Activated gamma-delta T cell treated with Interleukin-2 at 50 U/mL for 16 hours (primary cell): ENCODE measurements around the gene EIF2B5.
"Not testable (repeated sequence)": the region's sequence is repeated elsewhere in the genome, so short reads cannot be mapped to it uniquely, and the experiment has no call there.

Experiments
- DNase-seq: peaks from one replicate; pipeline ENCODE4 v3.0.0-alpha.2; 2020

EIF2B5 gene

GRCh38 chr3:184135149-184135910, at the start of gene EIF2B5:
Gene EIF2B5, plus strand, starts transcription at chr3:184135358. Its CDS starts 28 bp downstream, at chr3:184135386.
- peak; percentile 83 for DNase-seq

- DNase-seq = no peak
Measured at GRCh38 chr3:184085389-184085852, 49.7 kb upstream of the EIF2B5 start.

- DNase-seq = no peak
Measured at GRCh38 chr3:184092199-184092598, 43.0 kb upstream of the EIF2B5 start.

- DNase-seq = no peak
Measured at GRCh38 chr3:184096811-184097383, 38.3 kb upstream of the EIF2B5 start, which contains the start of gene HTR3E. Gene HTR3E, plus strand, starts transcription at chr3:184097064. Its CDS starts 466 bp downstream, at chr3:184097530.

GRCh38 chr3:184097556-184097955, 37.6 kb upstream of the EIF2B5 start:
- DNase-seq = no peak

- DNase-seq = no peak
Measured at GRCh38 chr3:184099806-184100686, 35.1 kb upstream of the EIF2B5 start.

GRCh38 chr3:184110316-184110725, 24.8 kb upstream of the EIF2B5 start:
- DNase-seq = no peak

DNA sequence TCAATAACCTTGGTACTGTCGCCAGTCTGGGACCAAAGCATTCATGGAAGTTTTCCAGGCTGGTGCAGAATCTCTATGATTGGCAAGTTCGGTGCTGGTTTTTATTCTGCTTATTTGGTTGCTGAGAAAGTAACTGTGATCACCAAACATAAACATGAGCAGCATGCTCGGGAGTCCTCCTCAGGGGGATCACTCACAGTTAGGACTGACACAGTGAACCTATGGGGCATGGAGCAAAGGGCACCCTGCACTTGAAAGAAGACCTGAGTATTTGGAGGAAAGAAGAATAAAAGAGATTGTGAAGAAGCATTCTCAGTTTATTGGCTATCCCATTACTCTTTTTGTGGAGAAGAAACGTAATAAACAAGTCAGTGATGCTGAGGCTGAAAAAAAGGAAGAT, 19.1 kb upstream of the EIF2B5 start:
- DNase-seq = no peak

DNA sequence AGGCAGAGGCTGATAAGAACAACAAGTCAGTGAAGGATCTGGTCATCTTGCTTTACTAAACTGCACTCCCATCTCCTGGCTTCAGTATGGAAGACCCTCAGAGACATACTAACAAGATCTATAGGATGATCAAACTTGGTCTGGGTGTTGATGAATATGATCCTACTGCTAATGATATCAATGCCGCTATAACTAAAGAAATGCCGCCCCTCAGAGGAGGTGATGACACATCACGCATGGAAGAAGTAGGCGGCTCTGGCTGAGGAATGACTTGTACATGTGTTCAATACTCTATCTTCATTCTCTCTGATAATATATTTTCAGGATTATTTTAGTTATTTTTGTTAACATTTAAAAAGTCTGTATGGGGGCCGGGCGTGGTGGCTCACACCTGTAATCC, 17.5 kb upstream of the EIF2B5 start:
- DNase-seq = no peak

DNA sequence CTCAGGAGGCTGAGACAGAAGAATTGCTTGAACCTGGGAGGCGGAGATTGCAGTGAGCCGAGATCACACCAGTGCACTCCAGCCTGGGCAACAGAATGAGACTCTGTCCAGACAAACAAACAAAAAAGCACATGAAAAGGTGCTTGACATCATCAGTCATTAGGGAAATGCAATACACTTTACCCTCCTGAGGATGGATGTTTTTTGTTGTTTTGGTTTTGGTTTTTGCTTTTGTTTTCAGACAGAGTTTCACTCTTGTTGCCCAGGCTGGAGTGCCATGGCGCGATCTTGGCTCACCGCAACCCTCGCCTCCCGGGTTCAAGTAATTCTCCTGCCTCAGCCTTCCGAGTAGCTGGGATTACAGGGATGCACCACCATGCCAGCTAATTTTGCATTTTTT, 14.1 kb upstream of the EIF2B5 start:
- DNase-seq = not testable (repeated sequence)

- DNase-seq = no peak
Measured at GRCh38 chr3:184126006-184126405, 9.2 kb upstream of the EIF2B5 start.

DNA sequence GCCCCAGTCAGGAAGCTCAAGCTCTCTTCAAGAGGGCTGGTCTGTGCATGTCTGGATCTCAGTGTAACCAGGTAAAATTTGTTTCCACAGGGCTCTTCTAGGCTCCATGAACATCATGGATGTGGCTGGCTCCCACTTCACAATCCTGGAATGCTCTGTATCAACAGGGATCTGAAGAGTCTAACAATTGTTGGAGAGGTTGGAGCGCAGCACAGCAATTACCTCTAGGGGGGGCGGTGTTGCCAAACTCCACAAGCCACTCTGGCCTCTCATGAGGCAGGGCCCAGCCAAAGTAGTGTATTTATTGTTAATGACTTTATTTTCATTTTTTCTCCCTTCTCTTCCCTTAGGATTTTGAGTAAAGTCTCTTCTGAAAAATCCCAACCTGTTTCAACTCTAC, 6.1 kb upstream of the EIF2B5 start:
- no peak for DNase-seq

DNA sequence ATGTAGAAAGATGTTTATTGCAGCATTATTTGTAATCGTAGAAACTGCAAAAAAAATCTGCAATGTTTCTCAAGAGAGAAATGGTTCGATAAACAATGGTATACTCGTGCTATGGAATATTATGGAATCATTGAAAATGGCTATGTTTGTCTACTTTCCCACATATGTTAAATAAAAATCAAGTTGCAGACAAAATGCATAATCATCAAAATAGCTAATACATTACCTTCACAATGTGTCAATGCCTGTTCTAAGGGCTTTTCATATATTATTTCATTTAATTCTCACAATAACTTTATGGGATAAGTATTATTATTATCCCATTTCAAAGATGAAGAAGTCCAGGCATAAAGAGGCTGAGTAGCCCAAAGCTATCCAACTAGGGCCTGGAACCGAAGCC, 2.2 kb upstream of the EIF2B5 start:
- DNase-seq = no peak

DNA sequence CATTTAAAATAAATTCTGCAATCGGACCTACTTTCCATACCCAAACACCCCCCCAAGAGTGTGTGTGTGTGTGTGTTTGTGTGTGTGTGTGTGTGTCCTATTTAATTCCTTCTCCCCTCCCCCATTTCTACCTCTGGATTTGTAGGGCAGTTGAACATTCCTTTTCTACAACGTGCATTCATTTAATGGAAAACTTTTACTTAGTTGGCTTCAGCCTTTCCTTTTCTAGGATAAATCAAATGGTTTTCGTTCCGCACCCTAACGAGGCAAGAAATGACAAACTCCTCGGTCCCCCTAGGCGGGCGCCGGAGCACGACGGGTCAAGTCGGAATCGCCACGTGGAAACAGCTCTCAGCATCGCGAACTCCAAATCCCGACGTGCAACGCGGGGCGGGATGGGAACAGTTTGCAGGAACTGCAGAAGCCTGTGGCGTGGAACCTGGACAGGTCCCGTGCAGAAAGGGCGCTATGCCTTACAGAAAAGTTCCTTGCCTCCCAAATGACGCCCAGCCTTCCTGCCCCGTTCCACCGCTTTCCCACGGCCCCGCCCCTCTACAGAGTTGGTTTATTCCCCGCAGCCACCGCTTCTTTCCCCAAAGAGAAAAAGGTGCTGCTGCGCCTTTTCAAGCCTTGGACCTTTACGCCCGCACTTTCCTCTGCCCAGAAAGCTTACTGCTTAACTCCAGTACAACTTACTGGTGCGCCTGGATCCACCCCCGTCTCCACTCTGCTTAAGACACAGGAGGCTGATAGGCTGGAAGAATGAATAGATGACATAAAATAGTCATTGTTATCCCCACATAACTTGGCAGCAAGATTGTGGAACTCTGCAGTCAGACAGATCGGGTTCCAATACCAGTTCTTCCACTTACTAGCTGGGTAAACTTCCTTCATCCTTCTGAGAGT, 1.1 kb upstream of the EIF2B5 start:
- peak; percentile 20 for DNase-seq

DNA sequence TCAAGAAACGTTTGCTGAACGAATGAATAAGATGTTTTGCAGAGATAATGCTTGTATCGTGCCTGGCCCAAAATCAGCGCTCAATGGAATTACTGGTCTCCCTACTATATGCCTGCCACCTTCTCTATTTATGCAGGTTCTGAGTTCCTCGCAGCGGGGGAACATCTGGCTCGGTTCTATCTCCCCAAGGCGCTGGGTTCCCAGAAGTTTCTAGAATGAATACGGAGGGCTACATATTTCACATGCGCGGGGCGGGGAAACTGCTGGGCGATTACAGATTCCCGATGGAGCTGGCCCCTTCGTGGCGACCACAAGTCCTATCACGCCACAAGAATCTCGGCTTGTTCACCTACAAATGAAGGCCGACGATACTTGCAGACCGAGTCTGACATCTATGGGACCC, 411 bp upstream of the EIF2B5 start:
- no peak for DNase-seq

GRCh38 chr3:184135911-184136260, 728 bp downstream of the EIF2B5 start:
- no peak for DNase-seq

- no peak for DNase-seq
Measured at GRCh38 chr3:184140436-184140835, 5.3 kb downstream of the EIF2B5 start.

GRCh38 chr3:184142199-184142598, 7.0 kb downstream of the EIF2B5 start:
- no peak for DNase-seq

- no peak for DNase-seq
Measured at GRCh38 chr3:184143327-184143726, 8.2 kb downstream of the EIF2B5 start.

- DNase-seq = no peak
Measured at GRCh38 chr3:184144505-184144904, 9.3 kb downstream of the EIF2B5 start.

GRCh38 chr3:184145111-184145524, 10.0 kb downstream of the EIF2B5 start:
- DNase-seq = peak; percentile 19

DNA sequence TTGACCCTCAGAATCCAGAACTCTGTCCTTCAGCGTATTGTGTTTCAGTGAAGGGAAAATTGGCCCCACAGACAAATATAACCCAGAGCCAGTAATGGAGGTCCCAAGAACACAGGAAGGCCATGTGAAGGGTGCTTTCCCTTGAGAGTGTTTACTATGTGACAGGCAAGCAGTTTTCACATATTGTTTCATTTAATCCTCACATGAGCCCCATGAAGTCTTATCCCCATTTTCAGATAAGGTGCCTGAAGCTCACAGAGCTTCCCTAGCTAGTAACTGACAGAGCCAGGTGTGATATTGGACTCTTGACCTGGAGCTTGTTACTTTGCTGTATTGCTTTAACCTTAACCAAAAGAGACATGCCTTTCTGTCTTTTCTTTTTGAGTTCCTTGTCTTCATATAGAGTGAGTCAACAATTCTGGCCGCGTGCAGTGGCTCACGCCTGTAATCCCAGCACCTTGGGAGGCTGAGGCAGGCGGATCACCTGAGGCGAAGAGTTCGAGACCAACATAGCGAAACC, 10.7 kb downstream of the EIF2B5 start:
- DNase-seq = no peak
